HCT116 (cell line): ENCODE results near the gene OR52H1. TPM values are rescaled to one million over a fixed set of nuclear protein-coding genes. Genes with fewer than 3 reads are reported as not detected.

Experiments used
- ATAC-seq: fragments of 200-7000 bp; cut with Tn5 transposase; 2 replicates; pipeline ENCODE4 v1.9.1; 2020; ENCODE audit warnings: mild to moderate bottlenecking, moderate library complexity
- BruUV-seq: library from RNA; stranded (reverse); fragments of 400-500 nt; replicated peaks from 2 replicates; lab custom pipeline; 2021; lab: Mats Ljungman, UMichigan
- CTCF ChIA-PET: fragments of 300-600 bp; sonication (Branson Sonifier 250); formaldehyde crosslinking; loops from one replicate; lab custom pipeline; 2021; ENCODE audit warnings: antibody characterized with exemption; lab: Charles Lee
- POLR2A ChIA-PET: fragments of 300-600, 350-600 bp; sonication (Branson Sonifier 250); formaldehyde crosslinking; loops from one replicate; lab custom pipeline; 2021; ENCODE audit warnings: antibody characterized with exemption; lab: Charles Lee
- RAD21 ChIA-PET, 2 experiments: fragments of 300-600 bp; sonication (Branson Sonifier 250); formaldehyde crosslinking; loops; one replicate each; lab custom pipeline; 2023; ENCODE audit warnings: low total read pairs in 2 of 2; ENCODE audit not compliant: uncharacterized antibody in 2 of 2, unreplicated experiment in 2 of 2, low non-redundant PET in 1 of 2; lab: Charles Lee
- DNase-seq: peaks from one replicate; pipeline ENCODE4 v3.0.0-alpha.2; 2010; ENCODE audit warnings: low read depth, low spot score
- H2AFZ ChIP-seq: fragments of 200-600 bp; shearing (Covaris generic), sonication (generic); 2 replicates; pipeline ENCODE4 v1.6.1; 2017; ENCODE audit warnings: low read depth, mixed run types, mixed read lengths, antibody characterized with exemption, low read length; ENCODE audit not compliant: poor library complexity, severe bottlenecking
- H3K27ac ChIP-seq: 2 replicates; pipeline ENCODE4 v1.5.1; 2012; ENCODE audit warnings: low read depth, low read length
- H3K27me3 ChIP-seq: fragments of 200-600 bp; sonication (generic); 2 replicates; pipeline ENCODE4 v1.6.1; 2016; ENCODE audit warnings: mixed run types, low read length, mixed read lengths; ENCODE audit not compliant: insufficient read depth
- H3K36me3 ChIP-seq, 2 experiments: fragments of 200-500 bp in 1 of 2; fragments of 200-600 bp in 1 of 2; sonication (Bioruptor generic) in 1 of 2; sonication (generic) in 1 of 2; 2 replicates each; pipeline versions ENCODE4 v1.5.1 to v1.6.1; 2014 to 2016; ENCODE audit warnings: low read length in 2 of 2, inconsistent platforms in 1 of 2, mixed read lengths in 1 of 2, mixed run types in 1 of 2; ENCODE audit not compliant: insufficient read depth in 2 of 2, control insufficient read depth in 1 of 2
- H3K4me1 ChIP-seq, 2 experiments: fragments of 200-600 bp in 1 of 2; sonication (generic) in 1 of 2; 2 replicates each; pipeline versions ENCODE4 v1.5.1 to v1.6.1; 2012 to 2017; ENCODE audit warnings: low read length in 2 of 2, inconsistent platforms in 1 of 2, mild to moderate bottlenecking in 1 of 2, mixed read lengths in 1 of 2, mixed run types in 1 of 2, moderate library complexity in 1 of 2; ENCODE audit not compliant: insufficient read depth in 2 of 2, control insufficient read depth in 1 of 2
- H3K4me2 ChIP-seq: fragments of 200-600 bp; sonication (generic); 2 replicates; pipeline ENCODE4 v1.6.1; 2017; ENCODE audit warnings: mixed run types, low read length, mixed read lengths
- H3K4me3 ChIP-seq, 2 experiments: fragments of 200-600 bp in 1 of 2; sonication (generic) in 1 of 2; replicated peaks in 1 of 2; 2 replicates each; pipeline ENCODE4 v1.5.1; 2011 to 2016; ENCODE audit warnings: low read length in 2 of 2, control low read depth in 1 of 2, low read depth in 1 of 2, mild to moderate bottlenecking in 1 of 2, mixed read lengths in 1 of 2, mixed run types in 1 of 2
- H3K79me2 ChIP-seq: fragments of 200-600 bp; sonication (generic); 2 replicates; pipeline ENCODE4 v1.6.1; 2017; ENCODE audit warnings: mild to moderate bottlenecking, mixed run types, low read length, moderate library complexity, mixed read lengths; ENCODE audit not compliant: insufficient read depth
- H3K9ac ChIP-seq: fragments of 200-600 bp; sonication (generic); 2 replicates; pipeline ENCODE4 v1.6.1; 2016; ENCODE audit warnings: low read length, mixed read lengths
- H3K9me2 ChIP-seq: fragments of 200-600 bp; sonication (generic), shearing (Covaris generic); 2 replicates; pipeline ENCODE4 v1.6.1; 2017; ENCODE audit warnings: mixed run types, mild to moderate bottlenecking, moderate library complexity; ENCODE audit not compliant: insufficient read depth
- H3K9me3 ChIP-seq, 2 experiments: fragments of 200-500 bp in 1 of 2; fragments of 200-600 bp in 1 of 2; sonication (Bioruptor generic) in 1 of 2; sonication (generic) in 1 of 2; 2 replicates each; pipeline ENCODE4 v1.6.1; 2014 to 2017; ENCODE audit warnings: low read length in 2 of 2, mixed read lengths in 2 of 2, inconsistent platforms in 1 of 2, low read depth in 1 of 2, mild to moderate bottlenecking in 1 of 2, mixed run types in 1 of 2, moderate library complexity in 1 of 2; ENCODE audit not compliant: control insufficient read depth in 1 of 2, insufficient read depth in 1 of 2
- H4K20me1 ChIP-seq: fragments of 200-600 bp; sonication (generic), shearing (Covaris generic); 2 replicates; pipeline ENCODE4 v1.6.1; 2017; ENCODE audit warnings: mixed run types, mild to moderate bottlenecking, moderate library complexity; ENCODE audit not compliant: insufficient read depth
- ELF1 ChIP-seq: IDR thresholded peaks from 2 replicates; pipeline ENCODE4 v1.6.1; 2012; ENCODE audit warnings: low read depth, borderline replicate concordance
- POLR2A ChIP-seq: IDR thresholded peaks from 2 replicates; pipeline ENCODE4 v1.7.0; 2011; ENCODE audit warnings: borderline replicate concordance; ENCODE audit not compliant: insufficient read depth, insufficient read length; ENCODE audit errors: extremely low read depth
- POLR2AphosphoS5 ChIP-seq: IDR thresholded peaks from 2 replicates; pipeline ENCODE4 v1.6.1; 2011; ENCODE audit warnings: mild to moderate bottlenecking, low read depth, low read length, moderate library complexity
- RAD21 ChIP-seq: IDR thresholded peaks from 2 replicates; pipeline ENCODE4 v1.6.1; 2012; ENCODE audit warnings: low read depth, mild to moderate bottlenecking
- SIN3A ChIP-seq: IDR thresholded peaks from 2 replicates; pipeline ENCODE4 v1.6.1; 2012; ENCODE audit warnings: low read depth
- TCF7L2 ChIP-seq: IDR thresholded peaks from 2 replicates; pipeline ENCODE4 v1.7.0; 2011; ENCODE audit warnings: borderline replicate concordance, inconsistent platforms; ENCODE audit not compliant: insufficient read depth, insufficient read length; ENCODE audit errors: extremely low read depth
- ZNF274 ChIP-seq: fragments of 200-500 bp; sonication (Bioruptor generic); IDR thresholded peaks from 2 replicates; pipeline ENCODE4 v1.6.1; 2014; ENCODE audit warnings: mild to moderate bottlenecking, low read depth, low read length, inconsistent platforms
- intact Hi-C: fragments of 100-400 bp; cut with micrococcal nuclease; formaldehyde crosslinking; loops from 2 replicates; pipeline ENCODE4 v1.10.0; 2022
- total RNA-seq: library from RNA; stranded (reverse); gene quantifications from one replicate; pipeline ENCODE4 v1.2.1, GENCODE V29; 2021; ENCODE audit not compliant: unreplicated experiment
- TF ChIP-seq, protein P1 (sequence below): IDR thresholded peaks from 2 replicates; pipeline ENCODE4 v1.6.1; 2012

The OR52H1 gene
- total RNA-seq, 1 experiment from 2014 or later = not detected

DNA sequence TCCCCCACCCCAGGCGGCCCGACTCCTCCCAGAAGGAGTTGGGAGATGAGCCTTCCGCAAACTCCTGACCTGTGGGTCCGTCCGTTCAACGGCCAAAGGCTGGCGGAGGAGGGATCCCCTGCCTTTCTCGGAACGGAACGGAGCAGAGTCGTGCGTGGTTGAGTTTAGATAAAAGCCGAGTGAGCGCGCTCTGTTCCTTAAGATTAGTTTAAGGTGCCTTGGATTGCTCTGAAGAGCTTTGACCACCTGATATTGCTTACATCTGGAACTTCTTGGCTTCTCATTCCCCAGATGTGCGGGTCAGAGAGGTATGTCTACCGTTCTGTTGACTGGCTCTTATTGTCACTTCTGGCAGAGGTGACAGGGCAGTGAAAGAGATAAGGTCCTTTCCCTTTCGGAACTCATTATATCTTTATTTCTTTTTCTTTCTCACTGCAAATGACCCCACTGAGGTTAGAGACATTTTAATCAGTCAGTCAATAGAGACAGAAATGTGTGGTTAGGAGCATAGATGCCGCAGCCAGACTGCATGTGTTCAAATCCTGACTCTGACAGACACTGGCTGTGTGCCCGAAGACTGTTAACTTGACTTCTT is 48.4 kb upstream of the OR52H1 start, which contains the start of gene TRIM6:
Gene TRIM6, plus strand, starts transcription at position 31 of the 595 bp plus-strand sequence. Its CDS starts 261 bp downstream, at position 292.
- ChIA-PET POLR2A (interaction anchor here (1.0 to 1.4 kb wide), 2 partner anchors 91 to 125 kb away, joined by 3 to 5 read pairs; no protein-coding TSS in a partner anchor), CTCF (no interaction called here), RAD21 (no interaction called here)
- Histone ChIP-seq H3K4me2 (peak within 1 kb of the TSS; percentile 97), H3K9me2 (no peaks in the 10 kb centered on the region), H3K9me3 (no peaks in the 10 kb centered on the region), H3K79me2 (no peaks in the 10 kb centered on the region), H3K27me3 (no peaks in the 10 kb centered on the region), H3K27ac (peak within 1 kb of the TSS; percentile 47), H3K9ac (peak within 1 kb of the TSS; percentile 61), H4K20me1 (no peaks in the 10 kb centered on the region), H3K4me3 (peak within 1 kb of the TSS; percentile 53 to 71), H2AFZ (peak within 1 kb of the TSS; percentile 95), H3K36me3 (no peaks in the 10 kb centered on the region), H3K4me1 (peaks cover 3 to 31% of the 10 kb centered on the region in 2 experiments; a peak in 3 of 4 replicates)
- BruUV-seq = TSS peak; percentile 69
- intact Hi-C loops = no loop called here
- ATAC-seq (peak; percentile 64), DNase-seq (no peak)
- TF ChIP-seq POLR2A = peak; percentile 39
- 0 out of 2 replicates have a peak, but pooled peaks have one; percentile 7 for TF ChIP-seq ELF1
- TF ChIP-seq, protein P1, sequence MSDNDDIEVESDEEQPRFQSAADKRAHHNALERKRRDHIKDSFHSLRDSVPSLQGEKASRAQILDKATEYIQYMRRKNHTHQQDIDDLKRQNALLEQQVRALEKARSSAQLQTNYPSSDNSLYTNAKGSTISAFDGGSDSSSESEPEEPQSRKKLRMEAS = no peak
- TF ChIP-seq, all 23 proteins: peak for 2

DNA sequence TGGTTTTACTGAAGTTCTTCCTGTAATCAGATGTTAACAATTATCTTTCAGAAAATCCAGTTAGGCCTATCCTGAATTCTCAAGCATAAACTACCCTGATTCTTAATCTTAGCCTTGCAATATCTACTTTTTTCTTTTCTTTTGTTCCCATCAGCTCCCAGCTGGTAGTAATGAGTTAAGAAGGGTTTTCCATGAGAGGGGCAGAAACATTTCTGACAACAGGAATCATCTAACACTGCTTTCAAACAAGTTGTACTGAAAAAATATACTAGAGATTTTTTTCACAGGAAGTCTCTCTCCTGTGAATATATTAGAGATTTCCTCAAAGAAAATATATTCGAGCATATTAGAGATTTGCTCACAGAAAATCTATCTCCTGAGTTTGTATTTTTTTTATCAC is 44.8 kb upstream of the OR52H1 start:
- Histone ChIP-seq H3K4me2 (no peak overlapping the region), H3K4me3 (no peak overlapping the region), H3K79me2 (no peaks in the 10 kb centered on the region), H2AFZ (no peak overlapping the region), H3K9me3 (no peaks in the 10 kb centered on the region), H3K4me1 (peaks cover 3 to 27% of the 10 kb centered on the region in 2 experiments; a peak in 3 of 4 replicates), H3K36me3 (no peaks in the 10 kb centered on the region), H3K27ac (no peak overlapping the region), H3K9me2 (no peaks in the 10 kb centered on the region), H3K27me3 (no peaks in the 10 kb centered on the region), H3K9ac (no peak overlapping the region), H4K20me1 (no peaks in the 10 kb centered on the region)
- POLR2A ChIA-PET = interaction anchor here (1.9 kb wide), 1 partner anchor 87 kb away, joined by 5 read pairs; no protein-coding TSS in a partner anchor
- DNase-seq (no peak), ATAC-seq (no peak)
- TF ChIP-seq ZNF274 (no peak), TCF7L2 (no peak), POLR2A (no peak), SIN3A (no peak), RAD21 (no peak), POLR2AphosphoS5 (no peak)
- intact Hi-C loops = no loop called here
- RAD21 ChIA-PET = no interaction called here
- BruUV-seq = no TSS peak
- CTCF ChIA-PET = no interaction called here
